ENCODE results near the gene SMAD3. TPM values are rescaled to one million over a fixed set of nuclear protein-coding genes. Genes with fewer than 3 reads are reported as not detected.

SMAD3 gene
- total and polyA plus RNA-seq, 2 donors (not counting 1 experiment from before 2014, with no cell fraction given): 55.9 to 163 TPM

- Histone ChIP-seq H3K9me3 (ENCODE audit: control extremely low read depth in 1 of 3, control insufficient read depth in 2 of 3, insufficient read depth in 1 of 3, low read length in 2 of 3) (peaks cover 0 to 8% (median 0%) of the 10 kb centered on the region in 3 donors), H3K4me3 (ENCODE audit: control extremely low read depth in 1 of 5, extremely low read depth in 1 of 5, insufficient read depth in 1 of 5, low read depth in 2 of 5, low read length in 4 of 5) (no peak overlapping the region), H3K27me3 (replicated peaks in 1 of 4; ENCODE audit: control extremely low read depth in 1 of 4, control insufficient read depth in 3 of 4, insufficient read depth in 4 of 4, low read length in 3 of 4) (no peaks in the 10 kb centered on the region), H3K79me2 (ENCODE audit: control insufficient read depth, insufficient read depth, low read length) (peaks cover 91% of the 10 kb centered on the region), H4K20me1 (ENCODE audit: control insufficient read depth, insufficient read depth, low read length, poor library complexity, severe bottlenecking) (no peaks in the 10 kb centered on the region), H3K27ac (ENCODE audit: low read length in 2 of 2) (peak overlapping the region; percentile 75 to 90), H3K4me2 (replicated peaks; ENCODE audit: low read depth, low read length, poor library complexity, severe bottlenecking) (peak overlapping the region; percentile 67), H2AFZ (ENCODE audit: insufficient read depth, low read depth, low read length, poor library complexity, severe bottlenecking) (no peak overlapping the region), H3K4me1 (ENCODE audit: control insufficient read depth in 2 of 2, insufficient read depth in 2 of 2, low read length in 2 of 2) (peaks cover 81 to 85% of the 10 kb centered on the region in 2 donors), H3K9ac (ENCODE audit: low read length) (peak overlapping the region; percentile 19), H3K36me3 (replicated peaks in 1 of 2; ENCODE audit: control extremely low read depth in 1 of 2, control insufficient read depth in 1 of 2, extremely low read depth in 1 of 2, insufficient read depth in 2 of 2, low read length in 1 of 2) (peaks cover 0 to 4% of the 10 kb centered on the region in 2 experiments)
- peak; percentile 46 for ATAC-seq (ENCODE audit: low read depth)
- H3K4me1 Mint-ChIP-seq: peaks cover 77% of the 10 kb centered on the region
- ChIA-PET POLR2A (interaction anchor here (0.9 to 6.4 kb wide), 2 partner anchors 13 to 23 kb away, joined by 3 to 40 read pairs; no protein-coding TSS in a partner anchor), CTCF (interaction anchor here (1.4 to 10.5 kb wide), 3 partner anchors 22 to 94 kb away, joined by 3 to 102 read pairs (median 10); no protein-coding TSS in a partner anchor)
- intact Hi-C loops (cut with micrococcal nuclease): no loop called here
- H3K27ac Mint-ChIP-seq: peak overlapping the region; percentile 96
- no peaks in the 10 kb centered on the region for H3K27me3 Mint-ChIP-seq
- H3K9me3 Mint-ChIP-seq (ENCODE audit: insufficient read depth): peaks cover 2% of the 10 kb centered on the region
- WGBS (ENCODE audit: insufficient coverage): 89% methylated on average over 1 of the region's 1 CpG
- no peak for TF ChIP-seq CTCF (IDR thresholded peaks at IDR 0.05)
- TF ChIP-seq EZH2 (IDR thresholded peaks at IDR 0.05; ENCODE audit: borderline replicate concordance, insufficient read depth, low read depth, low read length, poor library complexity, severe bottlenecking): no peak
- peak; percentile 55 for DNase-seq
- H3K4me3 Mint-ChIP-seq: peak overlapping the region; percentile 68
Measured at GRCh38 chr15:67115586-67115969, 50.2 kb downstream of the SMAD3 start.

GRCh38 chr15:67116742-67117141 is 51.3 kb downstream of the SMAD3 start:
- Mint-ChIP-seq H3K27ac (peak overlapping the region; percentile 96), H3K9me3 (ENCODE audit: insufficient read depth) (no peaks in the 10 kb centered on the region), H3K27me3 (no peaks in the 10 kb centered on the region), H3K4me3 (peak overlapping the region; percentile 70), H3K4me1 (peaks cover 86% of the 10 kb centered on the region)
- peaks cover 84 to 87% of the 10 kb centered on the region in 2 donors for H3K4me1 ChIP-seq (ENCODE audit: control insufficient read depth in 2 of 2, insufficient read depth in 2 of 2, low read length in 2 of 2)
- H3K9ac ChIP-seq (ENCODE audit: low read length): peak overlapping the region; percentile 37
- intact Hi-C loops (cut with micrococcal nuclease): no loop called here
- peak overlapping the region; percentile 67 for H3K4me2 ChIP-seq (replicated peaks; ENCODE audit: low read depth, low read length, poor library complexity, severe bottlenecking)
- peak overlapping the region in 1 of 5 experiments; percentile 12 for H3K4me3 ChIP-seq (ENCODE audit: control extremely low read depth in 1 of 5, extremely low read depth in 1 of 5, insufficient read depth in 1 of 5, low read depth in 2 of 5, low read length in 4 of 5)
- no peak for ATAC-seq (ENCODE audit: low read depth)
- no peaks in the 10 kb centered on the region for H3K9me3 ChIP-seq (ENCODE audit: control extremely low read depth in 1 of 3, control insufficient read depth in 2 of 3, insufficient read depth in 1 of 3, low read length in 2 of 3)
- H3K36me3 ChIP-seq (replicated peaks in 1 of 2; ENCODE audit: control extremely low read depth in 1 of 2, control insufficient read depth in 1 of 2, extremely low read depth in 1 of 2, insufficient read depth in 2 of 2, low read length in 1 of 2): peaks cover 0 to 4% of the 10 kb centered on the region in 2 experiments
- H2AFZ ChIP-seq (ENCODE audit: insufficient read depth, low read depth, low read length, poor library complexity, severe bottlenecking): no peak overlapping the region
- 50% methylated on average over 1 of the region's 2 CpGs for WGBS (ENCODE audit: insufficient coverage)
- DNase-seq: peak; percentile 67
- peak overlapping the region; percentile 75 to 90 for H3K27ac ChIP-seq (ENCODE audit: low read length in 2 of 2)
- H4K20me1 ChIP-seq (ENCODE audit: control insufficient read depth, insufficient read depth, low read length, poor library complexity, severe bottlenecking): no peaks in the 10 kb centered on the region
- TF ChIP-seq EZH2 (IDR thresholded peaks at IDR 0.05; ENCODE audit: borderline replicate concordance, insufficient read depth, low read depth, low read length, poor library complexity, severe bottlenecking) (no peak), CTCF (IDR thresholded peaks at IDR 0.05) (no peak)
- H3K79me2 ChIP-seq (ENCODE audit: control insufficient read depth, insufficient read depth, low read length): peaks cover 91% of the 10 kb centered on the region
- no peaks in the 10 kb centered on the region for H3K27me3 ChIP-seq (replicated peaks in 1 of 4; ENCODE audit: control extremely low read depth in 1 of 4, control insufficient read depth in 3 of 4, insufficient read depth in 4 of 4, low read length in 3 of 4)
- ChIA-PET POLR2A (interaction anchor here (0.8 to 6.4 kb wide), 4 partner anchors 14 to 48 kb away, joined by 3 to 40 read pairs (median 4); no protein-coding TSS in a partner anchor), CTCF (interaction anchor here (1.0 to 10.5 kb wide), 7 partner anchors 15 to 170 kb away, joined by 3 to 102 read pairs (median 4); partner anchors contain the start of gene SMAD3)
